Measurements from ENCODE around the gene POLDIP2. TPM values are rescaled to one million over a fixed set of nuclear protein-coding genes. Genes with fewer than 3 reads are reported as not detected.
A peak's percentile ranks its signal among the peaks of the same experiment; 100 is the strongest.

The POLDIP2 gene, protein sequence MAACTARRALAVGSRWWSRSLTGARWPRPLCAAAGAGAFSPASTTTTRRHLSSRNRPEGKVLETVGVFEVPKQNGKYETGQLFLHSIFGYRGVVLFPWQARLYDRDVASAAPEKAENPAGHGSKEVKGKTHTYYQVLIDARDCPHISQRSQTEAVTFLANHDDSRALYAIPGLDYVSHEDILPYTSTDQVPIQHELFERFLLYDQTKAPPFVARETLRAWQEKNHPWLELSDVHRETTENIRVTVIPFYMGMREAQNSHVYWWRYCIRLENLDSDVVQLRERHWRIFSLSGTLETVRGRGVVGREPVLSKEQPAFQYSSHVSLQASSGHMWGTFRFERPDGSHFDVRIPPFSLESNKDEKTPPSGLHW
- 10 to 100 TPM; 73.8 to 76.4 TPM for total RNA-seq

DNA sequence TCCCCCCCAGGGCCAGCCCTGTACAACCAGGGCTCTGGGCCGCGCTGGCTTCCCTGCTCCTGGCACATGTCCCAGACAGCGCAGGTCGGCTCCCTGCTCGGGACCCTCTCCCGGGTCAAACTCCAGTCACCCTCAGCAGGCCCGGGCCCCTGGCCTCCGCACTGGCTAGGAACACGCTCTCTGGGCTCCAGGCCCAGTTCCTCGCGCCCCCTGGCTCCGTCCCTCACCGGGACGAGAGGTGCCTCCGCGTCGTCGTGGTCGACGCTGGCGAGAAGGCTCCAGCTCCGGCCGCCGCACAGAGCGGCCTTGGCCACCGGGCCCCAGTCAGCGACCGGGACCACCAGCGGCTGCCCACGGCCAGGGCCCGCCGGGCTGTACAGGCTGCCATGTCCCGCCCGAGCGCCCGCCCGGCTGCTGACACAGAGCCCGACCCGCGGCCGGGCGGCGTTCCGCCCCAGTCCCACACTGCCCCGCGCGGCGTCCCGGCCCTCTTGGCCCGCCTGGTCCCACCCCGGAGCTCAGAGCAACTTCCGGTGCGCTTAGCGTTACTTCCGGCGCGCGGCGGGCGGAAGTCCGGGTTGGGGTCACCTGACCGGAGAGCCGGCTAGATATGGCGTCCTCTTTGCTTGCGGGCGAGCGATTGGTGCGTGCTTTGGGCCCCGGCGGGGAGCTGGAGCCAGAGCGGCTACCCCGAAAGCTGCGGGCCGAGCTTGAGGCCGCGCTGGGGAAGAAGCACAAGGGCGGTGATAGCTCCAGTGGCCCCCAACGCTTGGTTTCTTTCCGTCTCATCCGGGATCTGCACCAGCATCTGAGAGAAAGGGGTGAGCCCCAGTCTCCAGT, at the start of gene POLDIP2:
Gene POLDIP2, minus strand, starts transcription at position 467 of the 840 bp plus-strand sequence. Its CDS starts 79 bp downstream, at position 388.
- peaks cover 28% of the 10 kb centered on the region for H3K36me3 Mint-ChIP-seq
- CTCF ChIA-PET: interaction anchor here (0.6 to 2.2 kb wide), 5 partner anchors 22 to 106 kb away, joined by 3 to 9 read pairs (median 5); partner anchors contain the start of genes IFT20 and TNFAIP1

DNA sequence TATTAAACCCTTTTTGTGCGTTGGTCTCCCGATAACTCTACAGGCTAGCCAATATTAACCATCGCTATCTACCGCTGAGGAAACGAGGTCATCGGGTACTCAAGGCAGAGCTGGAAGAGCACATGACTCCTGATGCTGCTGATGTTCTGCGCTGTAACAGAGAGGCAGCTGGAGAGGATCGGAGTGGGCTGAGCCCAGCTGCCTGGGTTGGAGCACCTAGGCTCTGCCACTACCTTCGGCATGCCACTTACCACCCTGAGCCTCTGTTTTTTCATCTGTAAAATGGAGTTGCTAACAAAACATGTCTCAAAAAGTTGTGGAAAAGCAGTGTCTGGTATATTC, 49.1 kb upstream of the POLDIP2 start:
- Mint-ChIP-seq H3K27ac (no peak overlapping the region), H3K4me1 (ENCODE audit: low read depth) (peaks cover 13% of the 10 kb centered on the region), H3K36me3 (no peaks in the 10 kb centered on the region), H3K27me3 (peaks cover 2% of the 10 kb centered on the region), H3K9me3 (no peaks in the 10 kb centered on the region), H3K4me3 (peak overlapping the region; percentile 70)
- ChIA-PET POLR2A (interaction anchor here (1.1 kb wide), 1 partner anchor 15 kb away, joined by 4 read pairs; no protein-coding TSS in a partner anchor), CTCF (interaction anchor here (5.3 kb wide), 1 partner anchor 10 kb away, joined by 26 read pairs; no protein-coding TSS in a partner anchor)
- intact Hi-C loops (cut with micrococcal nuclease): no loop called here
- DNase-seq: no peak

More for the DNA sequence above, at the start of gene POLDIP2:
- POLR2A ChIA-PET: interaction anchor here (0.6 to 3.9 kb wide), 9 partner anchors 10 to 286 kb away, joined by 3 to 40 read pairs (median 4); partner anchors contain the start of genes IFT20, SARM1, TMEM97 and TNFAIP1
- no peaks in the 10 kb centered on the region for H3K9me3 Mint-ChIP-seq
- H3K4me3 Mint-ChIP-seq: peak within 1 kb of the TSS; percentile 95
- intact Hi-C loops (cut with micrococcal nuclease): loop anchor here (1.0 to 10.0 kb wide), 3 partner anchors 14 to 188 kb away; partner anchors contain the start of genes IFT20, SARM1 and TNFAIP1
- H3K4me1 Mint-ChIP-seq (ENCODE audit: low read depth): peaks cover 28% of the 10 kb centered on the region
- peak within 1 kb of the TSS; percentile 79 for H3K27ac Mint-ChIP-seq
- no peaks in the 10 kb centered on the region for H3K27me3 Mint-ChIP-seq
- DNase-seq: peak; percentile 98

DNA sequence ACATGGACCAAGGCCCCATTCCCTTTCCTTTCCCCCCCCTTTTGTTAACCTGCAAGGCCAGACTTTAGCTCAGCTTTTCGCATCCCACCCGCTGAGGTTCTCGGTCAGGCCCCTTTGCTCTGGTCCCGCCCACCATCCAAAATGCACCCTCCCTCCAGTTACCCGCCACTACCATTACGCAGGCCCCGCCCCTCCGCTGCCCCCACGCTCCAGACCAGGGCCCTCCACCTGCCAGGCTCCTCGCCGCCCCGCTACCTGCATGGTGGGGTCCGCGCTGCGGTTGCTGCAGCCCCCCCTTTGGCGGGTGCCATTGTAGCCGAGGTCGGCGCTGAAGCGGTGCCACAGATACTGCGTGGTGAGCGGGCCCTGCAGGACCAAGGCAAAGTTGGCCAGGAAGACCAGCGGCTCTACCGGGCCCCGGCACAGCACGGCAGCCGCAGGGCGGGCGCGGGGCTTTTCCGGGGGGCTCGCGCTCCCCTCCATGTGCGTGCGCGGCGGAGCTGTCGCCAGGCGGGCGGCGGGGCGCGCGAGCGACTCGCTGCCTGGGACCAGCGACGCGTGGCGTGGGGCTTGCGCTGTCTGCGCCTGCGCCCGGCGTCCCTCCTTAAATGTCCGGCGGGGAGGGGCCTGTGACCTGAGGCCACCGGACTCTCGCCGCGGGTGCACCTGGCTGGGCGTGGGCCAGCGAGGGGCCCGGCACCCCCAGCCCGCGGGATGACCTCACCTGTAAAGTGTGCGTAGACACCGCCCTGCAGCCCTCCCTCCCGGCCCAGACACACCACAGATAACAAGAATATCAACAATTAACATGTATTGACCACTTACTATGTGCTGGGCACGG, 48.5 kb upstream of the POLDIP2 start, which contains the start of gene SLC46A1:
Gene SLC46A1, minus strand, starts transcription at position 581 of the 841 bp plus-strand sequence. Its CDS starts 98 bp downstream, at position 483.
- Mint-ChIP-seq H3K27ac (no peak within 1 kb of the TSS), H3K36me3 (no peaks in the 10 kb centered on the region), H3K4me1 (ENCODE audit: low read depth) (peaks cover 13% of the 10 kb centered on the region), H3K27me3 (peaks cover 2% of the 10 kb centered on the region), H3K4me3 (peak within 1 kb of the TSS; percentile 75), H3K9me3 (no peaks in the 10 kb centered on the region)
- DNase-seq: peak; percentile 67
- intact Hi-C loops (cut with micrococcal nuclease): no loop called here
- ChIA-PET POLR2A (interaction anchor here (1.0 to 1.1 kb wide), 2 partner anchors 15 to 49 kb away, joined by 3 to 4 read pairs; partner anchors contain the start of gene POLDIP2), CTCF (interaction anchor here (0.9 to 5.3 kb wide), 2 partner anchors 11 to 20 kb away, joined by 3 to 26 read pairs; no protein-coding TSS in a partner anchor)

DNA sequence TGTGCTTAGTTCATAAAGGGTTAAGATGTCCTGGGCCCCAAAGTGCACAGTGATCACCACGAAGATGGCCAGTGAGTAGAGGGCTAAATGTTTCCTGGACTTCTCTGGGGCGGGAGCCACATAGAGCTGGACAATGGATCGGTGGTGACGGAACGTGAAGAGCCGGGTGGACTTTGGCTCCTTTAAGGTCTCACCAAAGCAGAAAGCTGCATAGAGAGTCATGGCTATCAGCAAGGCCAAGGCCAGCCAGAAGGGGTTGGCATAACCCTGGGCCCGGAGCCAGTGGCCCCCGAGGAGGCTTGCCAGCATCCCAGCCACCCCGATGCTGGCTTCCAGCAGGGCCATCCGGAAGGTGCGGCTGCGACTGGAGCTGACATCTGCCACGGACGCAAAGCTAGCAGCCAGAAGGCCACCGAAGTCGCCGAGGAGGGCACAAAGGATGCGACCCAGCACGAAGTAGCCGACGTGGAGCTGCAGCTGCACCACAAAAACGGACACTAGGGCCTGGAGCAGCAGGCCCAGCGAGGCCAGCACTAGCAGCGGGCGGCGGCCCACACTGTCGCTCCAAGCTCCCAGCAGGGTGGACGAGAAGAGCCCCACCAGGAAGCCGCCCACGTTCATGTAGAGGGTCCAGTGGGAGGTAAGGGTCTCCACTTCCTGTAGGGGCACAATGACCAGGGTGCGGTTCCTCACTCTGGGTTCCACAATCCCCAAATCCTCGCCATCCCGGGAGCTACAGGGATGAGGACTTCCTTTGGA, 47.7 kb upstream of the POLDIP2 start:
- intact Hi-C loops (cut with micrococcal nuclease): no loop called here
- no peak overlapping the region for H3K27ac Mint-ChIP-seq
- H3K27me3 Mint-ChIP-seq: peaks cover 2% of the 10 kb centered on the region

DNA sequence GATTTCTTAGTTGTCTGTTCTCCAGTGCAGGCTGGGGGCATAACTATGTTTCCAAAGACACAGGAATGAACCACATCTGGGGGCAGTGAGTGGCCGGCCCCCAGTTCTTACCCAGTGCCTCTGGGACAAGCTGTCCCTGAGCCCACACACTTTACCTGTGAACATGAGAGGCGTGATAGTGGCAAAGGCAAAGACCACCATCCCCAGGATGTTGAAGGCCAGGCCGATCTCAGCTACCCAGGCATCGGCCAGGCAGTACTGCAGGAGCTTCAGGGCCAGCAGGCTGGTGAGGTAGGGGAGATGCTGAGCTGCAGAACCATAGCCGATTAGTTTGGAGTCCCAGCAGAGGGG, 47.1 kb upstream of the POLDIP2 start:
- Mint-ChIP-seq H3K9me3 (no peaks in the 10 kb centered on the region), H3K27ac (no peak overlapping the region), H3K4me1 (ENCODE audit: low read depth) (peaks cover 13% of the 10 kb centered on the region), H3K27me3 (peaks cover 2% of the 10 kb centered on the region), H3K4me3 (peak overlapping the region; percentile 27), H3K36me3 (no peaks in the 10 kb centered on the region)
- intact Hi-C loops (cut with micrococcal nuclease): no loop called here
- DNase-seq: no peak
- ChIA-PET CTCF (interaction anchor here (0.9 to 5.3 kb wide), 5 partner anchors 10 to 154 kb away, joined by 3 to 26 read pairs (median 3); no protein-coding TSS in a partner anchor), POLR2A (no interaction called here)

More for the DNA sequence above, 47.7 kb upstream of the POLDIP2 start:
- Mint-ChIP-seq H3K4me1 (ENCODE audit: low read depth) (peaks cover 13% of the 10 kb centered on the region), H3K9me3 (no peaks in the 10 kb centered on the region), H3K36me3 (no peaks in the 10 kb centered on the region), H3K4me3 (peak overlapping the region; percentile 75)
- DNase-seq: no peak
- ChIA-PET POLR2A (interaction anchor here (1.0 kb wide), 1 partner anchor 48 kb away, joined by 3 read pairs; the partner anchor contains the start of gene POLDIP2), CTCF (interaction anchor here (0.9 to 5.3 kb wide), 5 partner anchors 10 to 154 kb away, joined by 3 to 26 read pairs (median 3); no protein-coding TSS in a partner anchor)

DNA sequence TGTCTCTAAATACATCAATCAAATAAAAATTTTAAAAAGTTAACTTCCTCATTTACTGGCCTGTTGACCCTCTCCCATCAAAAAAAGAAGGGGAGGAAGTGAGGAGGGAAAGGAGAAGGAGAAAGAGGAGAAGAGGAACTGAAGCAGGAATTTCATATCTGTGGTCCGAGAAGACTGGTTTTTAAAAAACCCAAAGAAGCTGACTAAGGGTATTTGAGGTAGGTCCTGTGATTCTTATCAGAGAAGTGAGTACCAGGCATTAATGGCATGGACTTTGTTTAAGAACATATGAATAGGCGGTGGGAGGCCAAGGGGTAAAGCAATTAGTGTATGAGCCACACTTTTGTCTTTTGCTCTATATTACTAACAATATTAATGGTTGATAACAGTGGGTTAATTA, 46.7 kb upstream of the POLDIP2 start:
- no peaks in the 10 kb centered on the region for H3K9me3 Mint-ChIP-seq
- H3K4me3 Mint-ChIP-seq: no peak overlapping the region
- intact Hi-C loops (cut with micrococcal nuclease): no loop called here
- H3K27ac Mint-ChIP-seq: no peak overlapping the region
- H3K4me1 Mint-ChIP-seq (ENCODE audit: low read depth): peaks cover 13% of the 10 kb centered on the region
- peaks cover 2% of the 10 kb centered on the region for H3K27me3 Mint-ChIP-seq
- ChIA-PET CTCF (interaction anchor here (0.9 to 5.3 kb wide), 4 partner anchors 11 to 153 kb away, joined by 3 to 26 read pairs (median 3); no protein-coding TSS in a partner anchor), POLR2A (no interaction called here)
- no peaks in the 10 kb centered on the region for H3K36me3 Mint-ChIP-seq
- DNase-seq: no peak

DNA sequence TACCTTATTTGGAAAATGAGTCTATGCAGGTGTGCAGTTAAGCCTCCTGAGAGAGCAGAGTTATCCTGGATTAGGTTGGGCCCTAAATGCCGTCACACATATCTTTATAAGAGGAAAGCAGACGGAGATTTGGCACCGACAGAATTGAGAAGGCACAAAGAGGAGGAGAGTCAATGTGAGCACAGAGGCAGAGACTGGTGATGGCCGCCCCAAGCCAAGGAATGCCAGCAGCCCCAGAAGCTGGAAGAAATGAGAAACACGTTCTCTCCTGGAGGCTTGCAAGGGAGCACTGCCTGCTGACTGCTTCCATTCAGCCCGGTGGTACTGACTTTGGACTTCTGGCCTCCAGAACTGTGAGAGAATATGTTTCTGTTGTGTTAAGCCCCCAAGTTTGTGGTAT, 45.5 kb upstream of the POLDIP2 start:
- intact Hi-C loops (cut with micrococcal nuclease): no loop called here
- ChIA-PET CTCF (interaction anchor here (4.6 kb wide), 1 partner anchor 14 kb away, joined by 28 read pairs; no protein-coding TSS in a partner anchor), POLR2A (no interaction called here)
- Mint-ChIP-seq H3K27me3 (peaks cover 2% of the 10 kb centered on the region), H3K36me3 (peaks cover 4% of the 10 kb centered on the region), H3K27ac (no peak overlapping the region), H3K9me3 (no peaks in the 10 kb centered on the region), H3K4me1 (ENCODE audit: low read depth) (peaks cover 13% of the 10 kb centered on the region), H3K4me3 (no peak overlapping the region)
- no peak for DNase-seq

DNA sequence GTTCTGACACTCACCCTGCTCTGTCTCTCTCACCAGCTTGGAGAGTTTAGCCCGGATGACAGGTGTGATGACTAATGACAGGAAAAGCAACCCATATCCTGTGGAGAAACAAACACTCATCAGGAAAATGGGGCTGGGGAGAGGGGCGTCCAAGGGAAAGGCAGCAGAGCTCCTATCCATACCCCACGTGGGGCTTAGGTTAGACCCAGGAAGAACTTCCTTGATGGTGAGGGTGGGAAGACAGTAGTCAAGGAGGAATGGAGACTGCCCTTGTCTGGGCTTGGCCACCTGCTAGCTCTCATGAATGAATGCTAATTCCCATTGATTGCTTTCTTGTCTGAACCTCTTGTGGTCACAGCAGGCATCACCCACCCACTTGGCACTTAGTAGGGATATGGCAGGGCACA, 44.9 kb upstream of the POLDIP2 start:
- no peaks in the 10 kb centered on the region for H3K9me3 Mint-ChIP-seq
- peaks cover 13% of the 10 kb centered on the region for H3K4me1 Mint-ChIP-seq (ENCODE audit: low read depth)
- peaks cover 2% of the 10 kb centered on the region for H3K27me3 Mint-ChIP-seq
- POLR2A ChIA-PET: no interaction called here
- intact Hi-C loops (cut with micrococcal nuclease): no loop called here
- no peak overlapping the region for H3K27ac Mint-ChIP-seq
- no peak for DNase-seq
- CTCF ChIA-PET: interaction anchor here (4.6 kb wide), 1 partner anchor 14 kb away, joined by 28 read pairs; no protein-coding TSS in a partner anchor
- peaks cover 7% of the 10 kb centered on the region for H3K36me3 Mint-ChIP-seq
- no peak overlapping the region for H3K4me3 Mint-ChIP-seq

DNA sequence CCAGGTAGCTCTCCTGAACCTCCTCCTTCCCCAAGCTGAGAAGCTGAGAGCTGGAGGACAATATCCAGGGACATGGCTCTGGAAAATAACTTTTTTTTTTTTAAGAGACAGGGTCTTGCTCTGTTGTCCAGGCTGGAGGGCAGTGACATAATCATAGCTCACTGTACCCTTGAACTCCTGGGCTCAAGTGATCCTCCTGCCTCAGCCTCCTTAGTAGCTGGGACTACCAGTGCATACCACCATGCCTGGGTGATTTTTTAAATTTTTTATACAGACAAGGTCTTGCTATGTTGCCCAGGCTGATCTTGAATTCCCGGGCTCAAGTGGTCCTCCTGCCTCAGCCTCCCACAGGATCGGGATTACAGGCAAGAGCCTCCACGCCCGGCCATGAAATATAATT, 42.5 kb upstream of the POLDIP2 start:
- Mint-ChIP-seq H3K36me3 (peaks cover 7% of the 10 kb centered on the region), H3K27ac (no peak overlapping the region), H3K4me3 (no peak overlapping the region), H3K9me3 (no peaks in the 10 kb centered on the region), H3K27me3 (no peaks in the 10 kb centered on the region), H3K4me1 (ENCODE audit: low read depth) (peaks cover 6% of the 10 kb centered on the region)
- ChIA-PET POLR2A (no interaction called here), CTCF (interaction anchor here (0.7 to 4.6 kb wide), 3 partner anchors 9 to 17 kb away, joined by 3 to 28 read pairs (median 3); no protein-coding TSS in a partner anchor)
- DNase-seq: no peak
- intact Hi-C loops (cut with micrococcal nuclease): no loop called here

DNA sequence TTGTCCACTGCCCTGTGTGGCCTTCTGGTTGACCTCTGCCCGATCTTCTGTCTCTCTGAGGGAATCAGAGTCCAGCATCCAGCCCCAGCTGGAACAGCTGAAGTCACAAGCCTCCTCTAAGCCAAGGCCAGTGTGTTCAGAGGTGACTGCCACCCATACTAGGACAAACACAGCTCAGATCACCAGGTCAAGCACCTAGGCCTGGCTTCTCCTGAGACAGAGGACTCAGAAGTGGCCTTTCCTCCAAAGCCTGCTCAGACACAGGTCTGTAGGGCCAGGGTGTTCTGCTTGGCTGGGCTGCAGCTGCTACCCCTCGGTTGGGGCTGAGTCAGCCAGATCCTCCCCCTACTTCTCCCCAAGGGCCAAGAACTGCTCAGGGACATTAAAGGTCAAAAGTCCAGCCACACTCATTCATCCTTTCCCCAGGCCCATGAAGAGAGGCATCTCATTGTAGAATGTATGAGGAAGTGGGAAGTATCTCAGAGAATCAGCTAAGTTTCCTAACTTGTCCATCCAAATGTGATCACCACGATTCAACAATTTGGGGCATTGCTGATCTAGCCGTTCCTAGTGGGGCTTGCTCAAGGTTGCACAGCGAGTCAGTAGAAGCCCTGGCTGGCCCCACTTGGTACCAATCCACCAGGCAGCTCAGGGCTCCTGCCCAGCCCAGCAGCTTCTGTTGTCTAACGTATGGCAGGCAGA, 41.1 kb upstream of the POLDIP2 start:
- Mint-ChIP-seq H3K9me3 (no peaks in the 10 kb centered on the region), H3K27ac (no peak overlapping the region), H3K4me3 (no peak overlapping the region), H3K36me3 (peaks cover 11% of the 10 kb centered on the region), H3K4me1 (ENCODE audit: low read depth) (peaks cover 6% of the 10 kb centered on the region), H3K27me3 (no peaks in the 10 kb centered on the region)
- ChIA-PET CTCF (interaction anchor here (4.6 kb wide), 1 partner anchor 18 kb away, joined by 28 read pairs; no protein-coding TSS in a partner anchor), POLR2A (interaction anchor here (0.6 to 1.9 kb wide), 2 partner anchors 14 to 66 kb away, joined by 3 to 6 read pairs; no protein-coding TSS in a partner anchor)
- intact Hi-C loops (cut with micrococcal nuclease): no loop called here
- no peak for DNase-seq
